ENCODE results near the gene SUGP1.

SUGP1 gene

GRCh38 chr19:19292607-19293006 is 27.7 kb downstream of the SUGP1 start:
- TF ChIP-seq CTCF (IDR thresholded peaks at IDR 0.05; ENCODE audit: low read depth, low read length) = no peak
- no peak for DNase-seq (ENCODE audit: low read depth in 2 of 2)
- H3K4me3 ChIP-seq (replicated peaks in 1 of 2; ENCODE audit: low read depth in 2 of 2, low read length in 2 of 2) = no peak overlapping the region

GRCh38 chr19:19285686-19286085 is 34.6 kb downstream of the SUGP1 start:
- TF ChIP-seq CTCF (IDR thresholded peaks at IDR 0.05; ENCODE audit: low read depth, low read length) = no peak
- DNase-seq (ENCODE audit: low read depth in 2 of 2) = no peak
- H3K4me3 ChIP-seq (replicated peaks in 1 of 2; ENCODE audit: low read depth in 2 of 2, low read length in 2 of 2) = no peak overlapping the region

- no peak for TF ChIP-seq CTCF (IDR thresholded peaks at IDR 0.05; ENCODE audit: low read depth, low read length)
- peak; percentile 29 to 39 for DNase-seq (ENCODE audit: low read depth in 2 of 2)
Observed at GRCh38 chr19:19280561-19280960, 39.7 kb downstream of the SUGP1 start.

GRCh38 chr19:19279853-19280252 is 40.5 kb downstream of the SUGP1 start:
- no peak overlapping the region for H3K4me3 ChIP-seq (replicated peaks in 1 of 2; ENCODE audit: low read depth in 2 of 2, low read length in 2 of 2)
- no peak for DNase-seq (ENCODE audit: low read depth in 2 of 2)
- no peak for TF ChIP-seq CTCF (IDR thresholded peaks at IDR 0.05; ENCODE audit: low read depth, low read length)

More at GRCh38 chr19:19280561-19280960, 39.7 kb downstream of the SUGP1 start:
- no peak overlapping the region for H3K4me3 ChIP-seq (replicated peaks in 1 of 2; ENCODE audit: low read depth in 2 of 2, low read length in 2 of 2)

- TF ChIP-seq CTCF (IDR thresholded peaks at IDR 0.05; ENCODE audit: low read depth, low read length) = no peak
- no peak overlapping the region for H3K4me3 ChIP-seq (replicated peaks in 1 of 2; ENCODE audit: low read depth in 2 of 2, low read length in 2 of 2)
- no peak for DNase-seq (ENCODE audit: low read depth in 2 of 2)
Observed at GRCh38 chr19:19279062-19279612, 41.2 kb downstream of the SUGP1 start.

GRCh38 chr19:19278315-19278714 is 42.0 kb downstream of the SUGP1 start:
- TF ChIP-seq CTCF (IDR thresholded peaks at IDR 0.05; ENCODE audit: low read depth, low read length) = no peak
- no peak for DNase-seq (ENCODE audit: low read depth in 2 of 2)
- H3K4me3 ChIP-seq (replicated peaks in 1 of 2; ENCODE audit: low read depth in 2 of 2, low read length in 2 of 2) = no peak overlapping the region

- H3K4me3 ChIP-seq (replicated peaks in 1 of 2; ENCODE audit: low read depth in 2 of 2, low read length in 2 of 2) = no peak overlapping the region
- TF ChIP-seq CTCF (IDR thresholded peaks at IDR 0.05; ENCODE audit: low read depth, low read length) = no peak
- DNase-seq (ENCODE audit: low read depth in 2 of 2) = peak; percentile 16 to 25
Observed at GRCh38 chr19:19276851-19277250, 43.5 kb downstream of the SUGP1 start.
